Panc1 (cell line): ENCODE measurements around the gene PCSK7. TPM values are rescaled to one million over a fixed set of nuclear protein-coding genes. Genes with fewer than 3 reads are reported as not detected.
A peak's percentile ranks its signal among the peaks of the same experiment; 100 is the strongest.

Source experiments
- ATAC-seq: fragments of 200-7000 bp; cut with Tn5 transposase; 2 replicates; pipeline ENCODE4 v1.9.1; 2020; ENCODE audit warnings: mild to moderate bottlenecking, moderate library complexity
- BruUV-seq: library from RNA; stranded (reverse); fragments of 400-500 nt; replicated peaks from 2 replicates; lab custom pipeline; 2021; lab: Mats Ljungman, UMichigan
- CTCF ChIA-PET: fragments of 300-600 bp; sonication (Branson Sonifier 250); formaldehyde crosslinking; loops from one replicate; lab custom pipeline; 2022; ENCODE audit warnings: antibody characterized with exemption; lab: Charles Lee
- POLR2A ChIA-PET: fragments of 300-600 bp; sonication (Branson Sonifier 250); formaldehyde crosslinking; loops from one replicate; lab custom pipeline; 2022; ENCODE audit warnings: antibody characterized with exemption; lab: Charles Lee
- DNase-seq: peaks from one replicate; pipeline ENCODE4 v3.0.0-alpha.2; 2010; ENCODE audit warnings: low read depth, low spot score
- H3K27ac ChIP-seq: 2 replicates; pipeline ENCODE4 v1.5.1; 2011; ENCODE audit warnings: mild to moderate bottlenecking, low read length, inconsistent platforms
- H3K27me3 ChIP-seq: fragments of 200-500 bp; sonication (Bioruptor generic); 2 replicates; pipeline ENCODE4 v1.6.0; 2014; ENCODE audit warnings: low read length, inconsistent platforms; ENCODE audit not compliant: control insufficient read depth, insufficient read depth
- H3K36me3 ChIP-seq: fragments of 200-500 bp; sonication (Bioruptor generic); 2 replicates; pipeline ENCODE4 v1.5.1; 2014; ENCODE audit warnings: inconsistent platforms, mild to moderate bottlenecking, low read length, moderate library complexity; ENCODE audit not compliant: control insufficient read depth, insufficient read depth
- H3K4me1 ChIP-seq: 2 replicates; pipeline ENCODE4 v1.5.1; 2011; ENCODE audit warnings: inconsistent platforms, mild to moderate bottlenecking, low read length, moderate library complexity; ENCODE audit not compliant: control insufficient read depth, insufficient read depth
- H3K4me3 ChIP-seq, 2 experiments: 2 replicates each; pipeline ENCODE4 v1.5.1; 2011 to 2012; ENCODE audit warnings: low read depth in 2 of 2, low read length in 2 of 2, mild to moderate bottlenecking in 2 of 2, inconsistent platforms in 1 of 2, moderate library complexity in 1 of 2
- H3K9me3 ChIP-seq: fragments of 200-500 bp; sonication (Bioruptor generic); 2 replicates; pipeline ENCODE4 v1.5.1; 2014; ENCODE audit warnings: low read depth, mild to moderate bottlenecking, inconsistent platforms, low read length, moderate library complexity; ENCODE audit not compliant: control insufficient read depth, insufficient read depth
- CTCF ChIP-seq: fragments of 450-650 bp; IDR thresholded peaks from 2 replicates; pipeline ENCODE4 v1.5.1; 2017; ENCODE audit warnings: mild to moderate bottlenecking
- POLR2AphosphoS5 ChIP-seq: IDR thresholded peaks from 2 replicates; pipeline ENCODE4 v1.6.1; 2012; ENCODE audit warnings: mild to moderate bottlenecking, low read depth, low read length, moderate library complexity
- REST ChIP-seq, 2 experiments: IDR thresholded peaks; 2 replicates each; pipeline ENCODE4 v1.6.1; 2011 to 2012; ENCODE audit warnings: low read depth in 2 of 2, control low read depth in 1 of 2, low read length in 1 of 2, mild to moderate bottlenecking in 1 of 2, moderate library complexity in 1 of 2; ENCODE audit not compliant: insufficient read depth in 1 of 2
- SIN3A ChIP-seq: IDR thresholded peaks from 2 replicates; pipeline ENCODE4 v1.6.1; 2012; ENCODE audit warnings: low read depth, mild to moderate bottlenecking, low read length, moderate library complexity, borderline replicate concordance; ENCODE audit not compliant: insufficient read depth
- TCF7L2 ChIP-seq: IDR thresholded peaks from 2 replicates; pipeline ENCODE4 v1.6.1; 2011; ENCODE audit warnings: mild to moderate bottlenecking, low read depth, low read length, inconsistent platforms
- in situ Hi-C: cut with HindIII; loops from 2 replicates; pipeline ENCODE4 v1.10.0; 2016; ENCODE audit warnings: low sequenced_read_pairs, low pct_unique_long_range_greater_than_20kb
- intact Hi-C: fragments of 100-400 bp; cut with micrococcal nuclease; formaldehyde crosslinking; loops from one replicate; pipeline ENCODE4 v1.10.0; 2022; ENCODE audit not compliant: unreplicated experiment
- total RNA-seq: library from RNA; stranded (reverse); gene quantifications from one replicate; pipeline ENCODE4 v1.2.1, GENCODE V29; 2021; ENCODE audit not compliant: unreplicated experiment

PCSK7 gene
- total RNA-seq, 1 experiment from 2014 or later, result 60.6 TPM

- Histone ChIP-seq H3K36me3 (0 out of 2 replicates have a peak, but pooled peaks cover 2% of the 10 kb centered on the region), H3K27ac (no peak overlapping the region), H3K4me3 (no peak overlapping the region), H3K4me1 (no peaks in the 10 kb centered on the region), H3K27me3 (no peaks in the 10 kb centered on the region), H3K9me3 (no peaks in the 10 kb centered on the region)
- DNase-seq (no peak), ATAC-seq (peak; percentile 33; the same call in 1 of the 2 replicates)
- TF ChIP-seq TCF7L2 (no peak), REST (IDR thresholded peaks at IDR 0.05; ENCODE audit: insufficient read depth in 1 of 2, low read depth in 2 of 2, low read length in 1 of 2) (no peak), CTCF (no peak), SIN3A (no peak)
- BruUV-seq, result TSS peak; percentile 41
- intact Hi-C loops, result no loop called here
- ChIA-PET POLR2A (no interaction called here), CTCF (no interaction called here)
- in situ Hi-C loops, result no loop called here
These were observed 14.5 kb downstream of the PCSK7 start for GRCh38 chr11:117217141-117218084.

GRCh38 chr11:117214404-117215110 lies 17.3 kb downstream of the PCSK7 start:
- in situ Hi-C loops (no loop called here), intact Hi-C loops (no loop called here)
- Histone ChIP-seq H3K27me3 (no peaks in the 10 kb centered on the region), H3K4me1 (no peaks in the 10 kb centered on the region), H3K9me3 (no peaks in the 10 kb centered on the region), H3K4me3 (no peak overlapping the region), H3K36me3 (0 out of 2 replicates have a peak, but pooled peaks cover 2% of the 10 kb centered on the region), H3K27ac (no peak overlapping the region)
- CTCF ChIA-PET, result no interaction called here
- no TSS peak for BruUV-seq
- ATAC-seq (no peak), DNase-seq (no peak)
- POLR2A ChIA-PET, result interaction anchor here (0.7 kb wide), 1 partner anchor 34 kb away, joined by 4 read pairs; no protein-coding TSS in a partner anchor
- TF ChIP-seq TCF7L2, result no peak
- TF ChIP-seq SIN3A, result no peak
- TF ChIP-seq POLR2AphosphoS5, result no peak
- TF ChIP-seq REST (IDR thresholded peaks at IDR 0.05; ENCODE audit: insufficient read depth in 1 of 2, low read depth in 2 of 2, low read length in 1 of 2), result no peak
- TF ChIP-seq CTCF, result no peak
